GM23248 (cell line): ENCODE results near the gene ABCA12. TPM values are rescaled to one million over a fixed set of nuclear protein-coding genes. Genes with fewer than 3 reads are reported as not detected.
A peak's percentile ranks its signal among the peaks of the same experiment; 100 is the strongest.

Experiments
- DNase-seq: peaks from one replicate; pipeline ENCODE4 v3.0.0-alpha.2; 2015
- H2AFZ ChIP-seq: fragments of 200-600 bp; sonication (generic); 2 replicates; pipeline ENCODE4 v1.6.1; 2016; ENCODE audit warnings: antibody characterized with exemption
- H3F3A ChIP-seq: fragments of 200-600 bp; sonication (generic); 2 replicates; pipeline ENCODE4 v1.6.1; 2016; ENCODE audit warnings: mild to moderate bottlenecking, antibody characterized with exemption, mixed run types; ENCODE audit not compliant: insufficient read depth
- H3K27ac ChIP-seq: fragments of 200-600 bp; sonication (generic); 2 replicates; pipeline ENCODE4 v1.5.1; 2016; ENCODE audit warnings: mild to moderate bottlenecking
- H3K27me3 ChIP-seq: fragments of 200-600 bp; sonication (generic); replicated peaks from 2 replicates; pipeline ENCODE4 v1.6.1; 2016; ENCODE audit warnings: mild to moderate bottlenecking; ENCODE audit not compliant: insufficient read depth
- H3K36me3 ChIP-seq: fragments of 200-600 bp; sonication (generic); 2 replicates; pipeline ENCODE4 v1.6.1; 2016; ENCODE audit warnings: low read depth, mild to moderate bottlenecking
- H3K4me1 ChIP-seq: fragments of 200-600 bp; sonication (generic); 2 replicates; pipeline ENCODE4 v1.6.1; 2016; ENCODE audit warnings: mild to moderate bottlenecking; ENCODE audit not compliant: insufficient read depth
- H3K4me2 ChIP-seq: fragments of 200-600 bp; sonication (generic); one replicate; pipeline ENCODE4 v1.6.1; 2016; ENCODE audit warnings: mild to moderate bottlenecking; ENCODE audit not compliant: unreplicated experiment
- H3K4me3 ChIP-seq: fragments of 200-600 bp; sonication (generic); 2 replicates; pipeline ENCODE4 v1.5.1; 2016; ENCODE audit warnings: mild to moderate bottlenecking
- H3K79me2 ChIP-seq: fragments of 200-600 bp; sonication (generic); 2 replicates; pipeline ENCODE4 v1.6.1; 2016; ENCODE audit warnings: mild to moderate bottlenecking; ENCODE audit not compliant: insufficient read depth
- H3K9ac ChIP-seq: fragments of 200-600 bp; sonication (generic); 2 replicates; pipeline ENCODE4 v1.6.1; 2016; ENCODE audit warnings: mild to moderate bottlenecking
- H3K9me2 ChIP-seq: fragments of 200-600 bp; sonication (generic); 2 replicates; pipeline ENCODE4 v1.6.1; 2016; ENCODE audit warnings: mixed run types, mild to moderate bottlenecking, moderate library complexity; ENCODE audit not compliant: insufficient read depth
- H3K9me3 ChIP-seq: fragments of 200-600 bp; sonication (generic); one replicate; pipeline ENCODE4 v1.6.1; 2017; ENCODE audit warnings: low read depth
- H4K20me1 ChIP-seq: fragments of 200-600 bp; sonication (generic); 2 replicates; pipeline ENCODE4 v1.6.0; 2016; ENCODE audit not compliant: insufficient read depth
- EZH2 ChIP-seq: fragments of 200-600 bp; sonication (generic); IDR thresholded peaks from 2 replicates; pipeline ENCODE4 v1.6.1; 2018; ENCODE audit warnings: antibody characterized with exemption, mild to moderate bottlenecking; ENCODE audit not compliant: insufficient read depth, poor library complexity, severe bottlenecking
- EZH2phosphoT487 ChIP-seq: fragments of 200-600 bp; sonication (generic); IDR thresholded peaks from 2 replicates; pipeline ENCODE4 v1.6.1; 2018; ENCODE audit warnings: antibody characterized with exemption, moderate library complexity, mild to moderate bottlenecking, low read depth; ENCODE audit not compliant: insufficient read depth
- WGBS, 2 experiments: methylation state at CpG; one replicate each; pipeline ENCODE4 v1.1.6; 2015 to 2017; ENCODE audit warnings: low lambda C conversion rate in 2 of 2, low coverage in 1 of 2; ENCODE audit errors: missing lambda C conversion rate in 2 of 2; 5-methylcytosine and 5-hydroxymethylcytosine counted together
- in situ Hi-C: fragments of 300-500 bp; cut with MboI; formaldehyde crosslinking; loops from 2 replicates; pipeline ENCODE4 v1.15.0; 2020
- polyA plus RNA-seq: library from polyadenylated mRNA; unstranded; fragments of >200 nt; fragmentation: Nextera tagmentation; extraction: Ambion mirVana; gene quantifications from 2 replicates; pipeline ENCODE4 v1.2.1, GENCODE V29; 2016
- total RNA-seq: library from RNA; depleted of rRNA; stranded (reverse); fragments of >200 nt; shearing (Covaris generic); gene quantifications from 2 replicates; pipeline ENCODE4 v1.2.3, GENCODE V29; 2014

ABCA12 gene
- total and polyA plus RNA-seq, 2 experiments from 2014 or later: not detected

- H3K27ac ChIP-seq: peak overlapping the region; percentile 25
- H3K4me1 ChIP-seq: peaks cover 13% of the 10 kb centered on the region
- H3K4me3 ChIP-seq: no peak overlapping the region
- in situ Hi-C loops: no loop called here
- no peak for TF ChIP-seq EZH2phosphoT487
- no peak for TF ChIP-seq EZH2
- H3K9me2 ChIP-seq: no peaks in the 10 kb centered on the region
- H3F3A ChIP-seq: peaks cover 5% of the 10 kb centered on the region
- H3K27me3 ChIP-seq: no peaks in the 10 kb centered on the region
- H3K9me3 ChIP-seq: no peaks in the 10 kb centered on the region
- WGBS, 2 experiments: 1% methylated on average over 3 of the region's 3 CpGs
- no peaks in the 10 kb centered on the region for H3K79me2 ChIP-seq
- H4K20me1 ChIP-seq: no peaks in the 10 kb centered on the region
- H3K4me2 ChIP-seq: peak overlapping the region; percentile 14
- DNase-seq: peak; percentile 76
- no peak overlapping the region for H2AFZ ChIP-seq
- no peaks in the 10 kb centered on the region for H3K36me3 ChIP-seq
- no peak overlapping the region for H3K9ac ChIP-seq
Observed at GRCh38 chr2:215022418-215022817, 116.0 kb downstream of the ABCA12 start.

GRCh38 chr2:215020283-215020682 is 118.1 kb downstream of the ABCA12 start:
- WGBS, 2 experiments: 42 to 48% methylated on average over 2 of the region's 2 CpGs
- no peak overlapping the region for H3K4me2 ChIP-seq
- H2AFZ ChIP-seq: no peak overlapping the region
- no peak overlapping the region for H3K9ac ChIP-seq
- in situ Hi-C loops: no loop called here
- no peaks in the 10 kb centered on the region for H3K79me2 ChIP-seq
- H3K36me3 ChIP-seq: no peaks in the 10 kb centered on the region
- peaks cover 13% of the 10 kb centered on the region for H3K4me1 ChIP-seq
- no peaks in the 10 kb centered on the region for H4K20me1 ChIP-seq
- no peak overlapping the region for H3K27ac ChIP-seq
- H3F3A ChIP-seq: peaks cover 5% of the 10 kb centered on the region
- no peak overlapping the region for H3K4me3 ChIP-seq
- DNase-seq: no peak
- no peak for TF ChIP-seq EZH2
- TF ChIP-seq EZH2phosphoT487: no peak
- no peaks in the 10 kb centered on the region for H3K27me3 ChIP-seq
- H3K9me3 ChIP-seq: no peaks in the 10 kb centered on the region
- no peaks in the 10 kb centered on the region for H3K9me2 ChIP-seq

GRCh38 chr2:215019521-215020145 is 118.8 kb downstream of the ABCA12 start:
- no peaks in the 10 kb centered on the region for H3K79me2 ChIP-seq
- no peak overlapping the region for H3K9ac ChIP-seq
- H3K36me3 ChIP-seq: no peaks in the 10 kb centered on the region
- H3K4me1 ChIP-seq: peaks cover 13% of the 10 kb centered on the region
- H4K20me1 ChIP-seq: no peaks in the 10 kb centered on the region
- no peak for DNase-seq
- H3K4me3 ChIP-seq: no peak overlapping the region
- TF ChIP-seq EZH2 (no peak), EZH2phosphoT487 (no peak)
- no peaks in the 10 kb centered on the region for H3K27me3 ChIP-seq
- H3K4me2 ChIP-seq: no peak overlapping the region
- H3F3A ChIP-seq: peaks cover 5% of the 10 kb centered on the region
- no peak overlapping the region for H2AFZ ChIP-seq
- no peaks in the 10 kb centered on the region for H3K9me3 ChIP-seq
- no peaks in the 10 kb centered on the region for H3K9me2 ChIP-seq
- WGBS, 2 experiments: 82 to 83% methylated on average over 8 of the region's 8 CpGs
- in situ Hi-C loops: no loop called here
- H3K27ac ChIP-seq: no peak overlapping the region

GRCh38 chr2:215019085-215019484 is 119.3 kb downstream of the ABCA12 start:
- Histone ChIP-seq H3K9me2 (no peaks in the 10 kb centered on the region), H3K9me3 (no peaks in the 10 kb centered on the region), H3K36me3 (no peaks in the 10 kb centered on the region), H3K9ac (no peak overlapping the region), H3K79me2 (no peaks in the 10 kb centered on the region), H3K4me2 (no peak overlapping the region), H2AFZ (no peak overlapping the region), H3K27me3 (no peaks in the 10 kb centered on the region), H3K27ac (no peak overlapping the region), H3K4me1 (peaks cover 13% of the 10 kb centered on the region), H4K20me1 (no peaks in the 10 kb centered on the region), H3F3A (peaks cover 5% of the 10 kb centered on the region), H3K4me3 (no peak overlapping the region)
- TF ChIP-seq EZH2phosphoT487 (no peak), EZH2 (no peak)
- 60 to 65% methylated on average over 3 of the region's 3 CpGs for WGBS, 2 experiments
- in situ Hi-C loops: no loop called here
- no peak for DNase-seq

GRCh38 chr2:215015421-215015820 is 123.0 kb downstream of the ABCA12 start:
- Histone ChIP-seq H3K4me3 (no peak overlapping the region), H3K9me3 (no peaks in the 10 kb centered on the region), H2AFZ (no peak overlapping the region), H3K4me1 (no peaks in the 10 kb centered on the region), H4K20me1 (no peaks in the 10 kb centered on the region), H3K4me2 (no peak overlapping the region), H3K27me3 (no peaks in the 10 kb centered on the region), H3K79me2 (no peaks in the 10 kb centered on the region), H3K27ac (no peak overlapping the region), H3K36me3 (no peaks in the 10 kb centered on the region), H3K9ac (no peak overlapping the region), H3K9me2 (no peaks in the 10 kb centered on the region), H3F3A (no peaks in the 10 kb centered on the region)
- 75 to 82% methylated on average over 3 of the region's 3 CpGs for WGBS, 2 experiments
- in situ Hi-C loops: no loop called here
- no peak for DNase-seq
- TF ChIP-seq EZH2phosphoT487 (no peak), EZH2 (no peak)
